Measurements from ENCODE around the gene NUP107. TPM values are rescaled to one million over a fixed set of nuclear protein-coding genes. Genes with fewer than 3 reads are reported as not detected.

NUP107 gene
- total RNA-seq, 2 experiments from 2014 or later: 37.2 to 38.7 TPM

DNA sequence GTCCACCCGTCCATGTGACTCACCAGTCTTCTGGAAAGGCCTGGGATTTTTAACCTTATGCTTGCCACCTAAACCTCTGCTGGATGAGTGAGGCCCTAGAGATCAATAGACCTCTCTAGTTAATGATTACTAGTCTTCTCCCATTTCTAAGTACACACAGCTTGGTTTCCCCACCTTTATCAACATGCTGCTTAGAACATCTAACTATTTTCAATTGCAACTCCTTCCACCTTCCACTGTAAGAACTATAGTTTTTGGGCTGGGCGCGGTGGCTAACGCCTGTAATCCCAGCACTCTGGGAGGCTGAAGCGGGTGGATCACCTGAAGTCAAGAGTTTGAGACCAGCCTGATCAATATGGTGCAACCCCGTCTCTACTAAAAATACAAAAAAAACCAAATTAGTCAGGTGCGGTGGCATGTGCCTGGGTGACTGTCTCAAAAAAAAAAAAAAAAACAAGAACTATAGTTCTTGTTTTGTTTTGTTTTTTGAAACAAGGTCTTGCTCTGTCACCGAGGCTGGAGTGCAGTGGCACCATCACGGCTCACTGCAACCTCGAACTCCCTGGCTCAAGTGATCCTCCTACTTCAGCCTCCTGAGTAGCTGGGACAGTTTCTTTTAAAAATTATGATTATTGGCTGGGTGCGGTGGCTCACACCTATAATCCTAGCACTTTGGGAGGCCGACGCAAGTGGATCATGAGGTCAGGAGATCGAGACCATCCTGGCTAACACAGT lies 102.5 kb downstream of the NUP107 start:
- no peaks in the 10 kb centered on the region for H3K9me3 ChIP-seq (ENCODE audit: control insufficient read depth in 1 of 2, insufficient read depth in 1 of 2, low read length in 2 of 2)
- CTCF ChIA-PET: no interaction called here
- H3K4me1 ChIP-seq (ENCODE audit: insufficient read depth, low read length): no peaks in the 10 kb centered on the region
- DNase-seq (no peak), ATAC-seq (ENCODE audit: poor library complexity) (no peak)
- no peaks in the 10 kb centered on the region for H3K36me3 ChIP-seq (ENCODE audit: insufficient read depth, low read length)
- Mint-ChIP-seq H3K4me1 (ENCODE audit: low read depth) (no peaks in the 10 kb centered on the region), H3K4me3 (no peak overlapping the region), H3K27me3 (no peaks in the 10 kb centered on the region), H3K9me3 (no peaks in the 10 kb centered on the region), H3K27ac (no peak overlapping the region), H3K36me3 (ENCODE audit: low read depth) (no peaks in the 10 kb centered on the region)
- no peak overlapping the region for H3K27ac ChIP-seq (ENCODE audit: low read depth in 1 of 2, low read length in 2 of 2)
- no peaks in the 10 kb centered on the region for H3K27me3 ChIP-seq (ENCODE audit: control insufficient read depth in 1 of 2, insufficient read depth in 2 of 2, low read length in 2 of 2)
- POLR2A ChIA-PET: no interaction called here
- H3K4me3 ChIP-seq (ENCODE audit: low read length): no peak overlapping the region
- intact Hi-C loops (cut with DNase I, micrococcal nuclease): no loop called here
- TF ChIP-seq, protein P1, sequence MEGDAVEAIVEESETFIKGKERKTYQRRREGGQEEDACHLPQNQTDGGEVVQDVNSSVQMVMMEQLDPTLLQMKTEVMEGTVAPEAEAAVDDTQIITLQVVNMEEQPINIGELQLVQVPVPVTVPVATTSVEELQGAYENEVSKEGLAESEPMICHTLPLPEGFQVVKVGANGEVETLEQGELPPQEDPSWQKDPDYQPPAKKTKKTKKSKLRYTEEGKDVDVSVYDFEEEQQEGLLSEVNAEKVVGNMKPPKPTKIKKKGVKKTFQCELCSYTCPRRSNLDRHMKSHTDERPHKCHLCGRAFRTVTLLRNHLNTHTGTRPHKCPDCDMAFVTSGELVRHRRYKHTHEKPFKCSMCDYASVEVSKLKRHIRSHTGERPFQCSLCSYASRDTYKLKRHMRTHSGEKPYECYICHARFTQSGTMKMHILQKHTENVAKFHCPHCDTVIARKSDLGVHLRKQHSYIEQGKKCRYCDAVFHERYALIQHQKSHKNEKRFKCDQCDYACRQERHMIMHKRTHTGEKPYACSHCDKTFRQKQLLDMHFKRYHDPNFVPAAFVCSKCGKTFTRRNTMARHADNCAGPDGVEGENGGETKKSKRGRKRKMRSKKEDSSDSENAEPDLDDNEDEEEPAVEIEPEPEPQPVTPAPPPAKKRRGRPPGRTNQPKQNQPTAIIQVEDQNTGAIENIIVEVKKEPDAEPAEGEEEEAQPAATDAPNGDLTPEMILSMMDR (IDR thresholded peaks at IDR 0.05): no peak

DNA sequence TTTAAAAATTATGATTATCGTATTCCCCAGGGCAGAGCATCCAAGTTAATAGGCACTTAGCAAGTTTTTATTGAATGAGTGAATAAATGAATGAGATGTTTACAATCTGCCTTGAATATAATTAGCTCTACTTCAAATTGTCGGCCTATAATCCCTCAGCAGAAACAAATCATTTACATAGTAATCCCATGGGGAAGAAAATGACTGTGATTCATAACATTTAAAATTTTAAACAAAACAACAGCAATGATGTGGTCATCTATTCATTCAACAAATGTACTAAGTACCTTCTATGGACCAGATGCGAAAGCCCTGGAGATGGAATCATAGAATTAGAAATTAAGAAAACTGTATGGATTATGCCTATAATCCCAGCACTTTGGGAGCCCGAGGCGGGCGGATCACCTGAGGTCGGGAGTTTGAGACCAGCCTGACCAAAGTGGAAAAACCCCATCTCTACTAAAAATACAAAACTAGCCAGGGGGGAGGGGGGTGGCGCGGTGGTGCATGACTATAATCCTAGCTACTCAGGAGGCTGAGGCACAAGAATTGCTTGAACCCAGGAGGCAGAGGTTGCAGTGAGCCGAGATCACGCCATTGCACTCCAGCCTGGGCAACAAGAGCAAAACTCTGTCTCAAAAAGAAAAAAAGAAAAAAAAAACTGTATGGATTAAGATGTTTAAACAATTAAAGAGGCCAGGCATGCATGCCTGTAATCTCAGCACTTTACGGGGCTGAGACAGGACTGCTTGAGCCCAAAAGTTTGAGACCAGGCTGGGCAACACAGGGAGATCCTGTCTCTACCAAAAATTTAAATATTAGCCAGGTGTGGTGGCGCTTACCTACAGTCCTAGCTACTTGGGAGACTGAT lies 103.5 kb downstream of the NUP107 start:
- no peaks in the 10 kb centered on the region for H3K27me3 Mint-ChIP-seq
- DNase-seq: no peak
- CTCF ChIA-PET: no interaction called here

DNA sequence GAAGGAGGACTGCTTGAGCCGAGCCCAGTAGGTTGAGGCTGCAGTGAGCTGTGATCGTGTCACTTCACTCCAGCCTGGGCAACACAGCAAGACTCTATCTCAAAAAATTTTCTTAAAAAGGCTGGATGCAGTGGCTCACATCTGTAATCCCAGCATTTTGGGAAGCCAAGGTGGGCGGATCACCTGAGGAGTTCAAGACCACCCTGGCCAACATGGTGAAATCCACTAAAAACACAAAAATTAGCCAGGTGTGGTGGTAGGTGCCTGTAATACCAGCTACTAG lies 104.1 kb downstream of the NUP107 start:
- POLR2A ChIA-PET: no interaction called here
- H3K4me3 ChIP-seq (ENCODE audit: low read length): no peak overlapping the region
- Mint-ChIP-seq H3K27me3 (no peaks in the 10 kb centered on the region), H3K4me1 (ENCODE audit: low read depth) (no peaks in the 10 kb centered on the region), H3K27ac (no peak overlapping the region), H3K9me3 (no peaks in the 10 kb centered on the region), H3K36me3 (ENCODE audit: low read depth) (no peaks in the 10 kb centered on the region), H3K4me3 (no peak overlapping the region)
- TF ChIP-seq, protein P1 (IDR thresholded peaks at IDR 0.05): no peak
- ATAC-seq (ENCODE audit: poor library complexity) (no peak), DNase-seq (no peak)
- H3K36me3 ChIP-seq (ENCODE audit: insufficient read depth, low read length): no peaks in the 10 kb centered on the region
- H3K27me3 ChIP-seq (ENCODE audit: control insufficient read depth in 1 of 2, insufficient read depth in 2 of 2, low read length in 2 of 2): no peaks in the 10 kb centered on the region
- no peaks in the 10 kb centered on the region for H3K4me1 ChIP-seq (ENCODE audit: insufficient read depth, low read length)
- no peaks in the 10 kb centered on the region for H3K9me3 ChIP-seq (ENCODE audit: control insufficient read depth in 1 of 2, insufficient read depth in 1 of 2, low read length in 2 of 2)
- CTCF ChIA-PET: no interaction called here
- no peak overlapping the region for H3K27ac ChIP-seq (ENCODE audit: low read depth in 1 of 2, low read length in 2 of 2)
- intact Hi-C loops (cut with DNase I, micrococcal nuclease): no loop called here

More for the DNA sequence above, 103.5 kb downstream of the NUP107 start:
- no peaks in the 10 kb centered on the region for H3K4me1 Mint-ChIP-seq (ENCODE audit: low read depth)
- no peaks in the 10 kb centered on the region for H3K9me3 ChIP-seq (ENCODE audit: control insufficient read depth in 1 of 2, insufficient read depth in 1 of 2, low read length in 2 of 2)
- no peaks in the 10 kb centered on the region for H3K4me1 ChIP-seq (ENCODE audit: insufficient read depth, low read length)
- no peak overlapping the region for H3K27ac Mint-ChIP-seq
- no peak overlapping the region for H3K27ac ChIP-seq (ENCODE audit: low read depth in 1 of 2, low read length in 2 of 2)
- no peak overlapping the region for H3K4me3 Mint-ChIP-seq
- no peak for ATAC-seq (ENCODE audit: poor library complexity)
- no peaks in the 10 kb centered on the region for H3K9me3 Mint-ChIP-seq
- no peaks in the 10 kb centered on the region for H3K27me3 ChIP-seq (ENCODE audit: control insufficient read depth in 1 of 2, insufficient read depth in 2 of 2, low read length in 2 of 2)
- H3K36me3 ChIP-seq (ENCODE audit: insufficient read depth, low read length): no peaks in the 10 kb centered on the region
- TF ChIP-seq, protein P1 (IDR thresholded peaks at IDR 0.05): no peak
- no peaks in the 10 kb centered on the region for H3K36me3 Mint-ChIP-seq (ENCODE audit: low read depth)
- intact Hi-C loops (cut with DNase I, micrococcal nuclease): no loop called here
- POLR2A ChIA-PET: no interaction called here
- no peak overlapping the region for H3K4me3 ChIP-seq (ENCODE audit: low read length)

Measured in CD4-positive, alpha-beta T cell (primary cell).